GM18511 (cell line): ENCODE measurements around the gene RASD1.

Experiments used
- ATAC-seq: cut with Tn5 transposase; IDR thresholded peaks from one replicate; pipeline ENCODE4 v1.9.1; 2021; ENCODE audit warnings: mild to moderate bottlenecking, moderate library complexity; ENCODE audit not compliant: unreplicated experiment

RASD1 gene

DNA sequence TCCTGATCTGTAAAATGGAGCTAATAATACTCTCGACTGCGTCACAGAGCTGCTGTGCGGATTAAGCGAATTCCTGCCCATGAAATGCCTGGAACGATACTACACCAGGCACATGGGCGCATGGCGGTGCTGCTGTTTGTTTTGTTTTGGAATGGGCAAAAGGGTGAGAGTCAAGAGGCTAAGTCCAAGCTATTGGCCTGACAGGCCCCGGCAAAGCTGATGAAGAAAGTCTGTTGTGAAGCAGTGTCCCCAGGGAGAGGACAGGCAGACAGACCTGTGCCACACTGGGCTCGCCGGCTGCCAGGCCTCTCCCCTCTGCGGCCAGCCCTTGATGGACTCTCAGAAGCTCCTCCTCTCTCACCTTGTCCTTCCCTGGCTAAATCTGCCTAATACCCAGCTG, 31.3 kb upstream of the RASD1 start:
- ATAC-seq: no peak

DNA sequence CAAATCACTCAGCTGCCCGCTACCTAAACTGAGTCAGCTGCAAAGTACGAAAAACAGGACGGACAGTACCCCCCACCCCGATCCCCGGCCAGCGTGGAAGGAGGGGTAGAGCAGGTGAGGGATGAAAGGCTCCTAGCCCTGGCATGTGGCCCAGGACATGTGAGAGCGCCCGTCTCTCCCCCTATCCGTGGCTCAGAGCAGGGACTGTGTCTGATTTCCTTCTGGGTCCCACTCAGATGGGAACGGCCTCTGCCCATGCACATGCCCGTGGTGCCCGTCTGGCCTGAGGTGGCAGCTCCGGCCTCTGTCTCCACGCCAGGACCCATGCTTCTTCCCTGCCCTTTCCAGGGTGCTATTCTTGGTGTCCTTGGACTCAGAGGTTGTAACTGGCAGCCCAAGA, 30.2 kb upstream of the RASD1 start:
- ATAC-seq: no peak

GRCh38 chr17:17525956-17526355, 29.8 kb upstream of the RASD1 start:
- no peak for ATAC-seq

DNA sequence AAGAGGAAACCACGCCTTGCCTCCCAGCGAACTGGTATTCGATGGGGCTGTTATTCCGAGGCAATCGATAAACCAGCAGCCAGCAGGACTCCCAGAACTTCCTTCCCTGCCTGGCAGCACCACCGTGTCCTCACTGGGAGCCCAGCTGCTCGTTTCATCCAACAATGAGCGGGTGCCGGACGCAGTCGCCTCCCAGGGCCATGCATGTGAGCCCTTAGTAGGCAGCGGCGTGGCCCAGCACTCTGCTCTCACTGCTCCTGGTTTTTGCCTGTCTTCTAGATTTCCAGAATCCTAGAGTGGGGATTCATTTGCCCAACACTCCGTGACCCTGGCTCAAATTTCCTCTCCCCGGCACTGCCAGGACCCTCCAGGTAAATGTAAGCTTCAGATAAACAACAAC, 29.1 kb upstream of the RASD1 start:
- ATAC-seq: no peak

- no peak for ATAC-seq
Observed at GRCh38 chr17:17523731-17524490, 27.7 kb upstream of the RASD1 start.

GRCh38 chr17:17523001-17523730, 27.0 kb upstream of the RASD1 start:
- no peak for ATAC-seq

- no peak for ATAC-seq
Observed at GRCh38 chr17:17520599-17521232, 24.5 kb upstream of the RASD1 start.

- no peak for ATAC-seq
Observed at GRCh38 chr17:17519886-17520285, 23.7 kb upstream of the RASD1 start.

DNA sequence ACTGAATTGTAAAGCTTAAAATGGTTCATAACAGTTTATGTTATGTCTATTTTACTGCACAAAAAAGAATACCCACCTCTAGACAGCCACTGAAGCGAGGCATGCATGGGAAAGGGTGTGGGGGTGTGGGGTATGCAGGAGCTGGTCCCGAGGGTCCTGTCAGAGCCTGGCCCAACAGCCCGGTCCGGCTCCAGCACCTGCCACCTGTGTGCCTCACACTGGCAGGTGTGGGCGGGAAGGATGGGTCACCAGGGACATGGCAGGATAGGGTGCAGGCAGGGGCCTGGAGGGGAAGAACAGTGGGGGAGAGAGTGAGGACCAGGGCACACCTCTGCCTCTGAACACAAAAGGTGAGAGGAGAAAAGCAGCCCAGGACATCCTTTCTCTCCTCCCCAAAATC, 22.8 kb upstream of the RASD1 start:
- ATAC-seq: no peak

DNA sequence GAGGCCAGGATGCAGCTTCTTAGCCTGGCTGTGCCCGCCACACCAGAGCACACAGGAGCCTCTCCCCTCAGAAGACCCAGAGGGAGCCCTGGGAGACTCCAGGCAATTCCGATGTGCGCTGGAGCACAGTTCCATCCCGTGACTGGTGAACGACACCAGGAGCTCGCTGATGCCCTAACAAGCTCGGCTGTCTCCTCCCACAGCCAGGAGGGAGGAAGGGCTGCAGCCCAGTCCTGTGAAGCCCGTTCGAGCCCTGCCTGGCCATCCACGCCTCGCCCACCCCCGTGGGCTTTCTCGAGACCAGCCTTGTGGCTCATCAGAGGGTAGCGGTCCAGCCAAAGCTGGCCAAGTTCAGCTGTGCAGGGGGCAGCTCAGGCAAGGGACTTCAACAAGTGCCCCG, 21.8 kb upstream of the RASD1 start:
- ATAC-seq: no peak

DNA sequence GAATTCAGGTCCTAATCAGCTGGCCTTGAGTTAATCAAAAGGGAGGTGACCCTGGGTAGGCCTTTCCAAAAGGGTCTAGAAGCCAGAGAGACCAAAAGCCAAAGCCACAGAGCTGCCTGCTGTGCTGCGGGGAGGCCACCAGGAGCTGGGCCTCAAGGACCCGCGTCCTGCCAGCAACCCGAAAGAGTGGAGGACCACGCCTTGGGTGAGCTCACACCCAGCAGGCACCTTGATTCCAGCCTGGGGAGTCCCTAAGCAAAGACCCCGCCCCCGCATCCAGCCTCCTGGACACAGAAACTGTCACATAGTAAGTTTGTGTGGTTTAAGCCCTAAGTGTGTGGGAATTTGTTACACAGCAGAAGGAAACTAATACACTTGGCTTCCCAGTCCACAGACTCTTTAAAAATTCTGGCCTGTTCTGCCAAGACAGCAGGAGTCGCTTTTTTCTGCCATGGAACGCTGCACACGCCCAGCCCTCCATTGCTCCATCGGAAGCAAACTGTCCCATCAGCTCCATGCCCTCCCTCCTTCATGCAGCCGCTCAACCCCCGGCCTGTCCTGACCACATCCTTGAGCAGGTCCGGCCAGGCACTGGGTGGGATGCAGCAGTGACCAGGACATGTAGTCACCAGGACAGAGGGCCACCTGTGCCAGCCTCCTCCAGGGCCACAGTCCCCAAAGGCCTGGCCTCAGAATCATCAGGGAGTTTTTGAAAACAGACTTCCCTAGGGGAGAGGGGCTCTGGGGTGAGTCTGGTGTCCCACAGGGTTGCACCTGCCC, 20.9 kb upstream of the RASD1 start:
- no peak for ATAC-seq

DNA sequence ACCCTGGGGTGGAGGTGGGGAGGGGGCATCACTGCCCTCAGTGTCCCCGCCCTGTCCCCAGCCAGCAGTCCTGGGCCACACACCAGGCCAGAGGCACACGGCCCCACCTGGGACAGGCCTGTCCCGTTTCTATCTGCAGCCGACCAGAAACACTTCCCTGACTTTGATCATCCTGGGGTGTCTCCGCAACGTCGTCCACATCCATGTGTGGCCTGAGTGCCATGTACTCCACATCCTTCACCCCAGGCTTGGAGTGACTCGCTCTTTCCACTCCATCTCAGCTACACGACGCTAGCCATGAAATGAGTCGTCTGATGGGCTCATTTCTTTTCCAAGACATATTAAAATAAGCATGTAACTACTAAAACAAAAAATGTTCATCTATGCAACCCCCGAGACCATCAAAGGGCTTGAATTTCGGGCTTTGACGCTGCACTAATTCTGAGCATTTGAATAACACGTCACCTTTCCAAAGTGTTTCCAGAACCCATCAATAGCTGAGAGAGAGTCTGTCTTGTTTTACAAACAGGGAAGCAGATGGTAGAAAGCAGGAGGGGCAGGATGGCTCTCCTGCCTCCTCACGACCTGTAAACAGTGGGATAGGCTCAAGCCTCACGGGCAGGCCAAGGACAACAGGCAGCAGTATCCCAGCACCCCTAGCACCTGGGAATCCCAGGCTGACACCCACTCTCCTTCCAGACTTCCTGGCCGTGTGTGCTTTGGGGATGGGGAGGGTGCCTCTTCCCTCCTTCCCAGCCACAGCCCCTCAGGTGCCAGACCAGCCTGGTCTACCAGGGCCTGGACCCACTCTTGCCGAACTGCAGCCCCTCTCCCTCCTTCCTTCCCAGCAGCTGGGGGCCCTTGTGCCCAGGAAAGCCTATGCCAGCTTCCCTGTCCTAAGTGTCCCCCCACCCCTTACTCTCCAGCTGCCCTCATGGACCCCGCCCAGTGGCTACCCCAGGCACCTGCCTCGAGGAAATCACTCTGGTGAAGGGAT, 20.0 kb upstream of the RASD1 start:
- no peak for ATAC-seq

DNA sequence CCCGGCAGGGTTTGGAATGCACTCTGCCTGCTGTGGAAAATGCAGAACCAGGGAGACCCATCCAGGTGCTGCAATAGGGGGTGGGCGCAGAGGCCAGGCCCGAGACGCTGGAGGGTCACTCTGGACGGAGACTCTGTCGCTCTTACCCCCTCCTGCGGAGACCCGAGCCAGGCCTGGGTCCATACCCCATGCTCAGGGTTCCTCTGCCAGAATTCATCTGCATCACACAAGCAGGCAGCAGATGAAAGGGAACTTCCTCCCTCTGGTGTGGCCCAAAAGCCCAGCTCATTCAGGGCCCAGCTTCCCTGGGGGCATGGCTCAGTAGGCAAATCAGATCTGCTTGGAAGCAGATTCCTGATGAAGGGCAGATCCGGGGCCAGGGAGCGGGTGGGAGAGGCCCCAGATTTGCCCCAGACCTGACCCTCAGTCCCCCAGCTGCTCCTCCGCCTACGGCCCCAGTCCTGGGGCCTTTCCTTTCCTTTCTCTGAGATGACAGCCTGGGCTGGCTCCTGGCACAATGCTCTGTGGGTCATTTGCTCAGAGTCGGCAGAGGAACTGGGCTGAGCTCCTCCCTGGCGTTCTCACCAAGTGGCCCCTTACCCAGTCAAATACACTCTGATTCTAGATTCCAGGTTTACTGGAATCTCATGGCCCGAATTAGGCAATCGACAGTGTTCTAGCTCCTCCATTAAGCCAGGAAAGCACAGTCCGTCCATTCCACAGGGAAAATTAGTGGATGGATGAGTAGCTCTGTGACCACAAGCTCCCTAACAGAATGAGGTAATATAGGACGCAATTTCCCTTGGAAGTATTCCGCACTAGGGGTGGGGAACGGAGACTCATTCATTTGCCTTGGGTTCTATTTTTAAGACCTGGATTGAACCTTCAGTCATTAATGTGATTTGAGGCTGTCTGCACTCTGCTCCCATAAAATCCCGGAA, 19.1 kb upstream of the RASD1 start:
- ATAC-seq: no peak

- no peak for ATAC-seq
Observed at GRCh38 chr17:17514361-17514992, 18.3 kb upstream of the RASD1 start.

DNA sequence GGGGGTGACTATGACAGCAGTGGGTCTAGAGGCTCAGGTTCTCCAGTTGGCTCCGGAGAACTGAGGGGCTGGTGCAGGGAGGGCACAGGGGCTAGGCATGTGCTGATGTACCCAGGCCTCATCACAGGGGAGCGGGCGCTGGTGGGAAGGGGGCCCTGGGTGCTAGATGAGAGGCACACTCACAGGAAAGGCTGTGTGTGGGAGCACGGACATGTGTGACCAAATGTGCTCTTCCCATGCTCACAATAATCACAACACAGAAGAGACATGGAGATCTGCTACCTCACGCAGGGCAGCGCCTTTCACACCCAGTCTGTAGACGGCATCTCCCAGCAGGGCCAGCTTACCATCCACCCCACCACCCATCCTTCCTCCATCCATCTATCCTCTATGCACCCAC, 17.4 kb upstream of the RASD1 start:
- ATAC-seq: no peak

DNA sequence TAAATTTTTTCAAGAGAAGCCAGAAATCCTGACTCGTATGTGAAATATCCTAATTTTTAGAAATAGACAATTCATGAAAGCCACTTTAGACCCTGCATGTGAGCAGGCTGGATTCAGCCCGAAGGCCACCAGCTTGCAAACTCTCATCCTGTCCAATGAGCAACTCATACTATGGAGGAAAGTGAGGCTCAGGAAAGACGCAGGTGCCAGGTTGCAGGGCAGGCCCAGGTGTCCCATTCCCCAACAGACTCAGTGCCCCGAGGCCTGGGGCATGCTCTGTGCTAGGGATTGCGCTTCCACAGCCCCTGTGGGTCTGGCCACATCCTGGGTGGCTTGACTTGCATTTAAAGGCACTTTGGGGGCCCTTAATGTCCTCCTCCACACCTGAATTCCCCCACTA, 16.7 kb upstream of the RASD1 start:
- no peak for ATAC-seq

GRCh38 chr17:17511881-17512858, 16.0 kb upstream of the RASD1 start:
- no peak for ATAC-seq
